ENCODE data around the gene ADAMTS1.

ADAMTS1 gene

GRCh38 chr21:26845066-26845758, at the start of gene ADAMTS1:
Gene ADAMTS1 (minus strand): TSS chr21:26845409. CDS start chr21:26844954, 455 bp downstream.
- H3K4me3 ChIP-seq (ENCODE audit: low read depth, low read length) = no peak within 1 kb of the TSS
- no peak for DNase-seq (ENCODE audit: low read depth)
- TF ChIP-seq POLR2A (IDR thresholded peaks at IDR 0.05; ENCODE audit: extremely low read depth, insufficient read length) (no peak), MYC (IDR thresholded peaks at IDR 0.05; ENCODE audit: low read depth, low read length) (no peak), MAX (IDR thresholded peaks at IDR 0.05; ENCODE audit: low read depth, low read length) (no peak)
- TF ChIP-seq, protein P1, sequence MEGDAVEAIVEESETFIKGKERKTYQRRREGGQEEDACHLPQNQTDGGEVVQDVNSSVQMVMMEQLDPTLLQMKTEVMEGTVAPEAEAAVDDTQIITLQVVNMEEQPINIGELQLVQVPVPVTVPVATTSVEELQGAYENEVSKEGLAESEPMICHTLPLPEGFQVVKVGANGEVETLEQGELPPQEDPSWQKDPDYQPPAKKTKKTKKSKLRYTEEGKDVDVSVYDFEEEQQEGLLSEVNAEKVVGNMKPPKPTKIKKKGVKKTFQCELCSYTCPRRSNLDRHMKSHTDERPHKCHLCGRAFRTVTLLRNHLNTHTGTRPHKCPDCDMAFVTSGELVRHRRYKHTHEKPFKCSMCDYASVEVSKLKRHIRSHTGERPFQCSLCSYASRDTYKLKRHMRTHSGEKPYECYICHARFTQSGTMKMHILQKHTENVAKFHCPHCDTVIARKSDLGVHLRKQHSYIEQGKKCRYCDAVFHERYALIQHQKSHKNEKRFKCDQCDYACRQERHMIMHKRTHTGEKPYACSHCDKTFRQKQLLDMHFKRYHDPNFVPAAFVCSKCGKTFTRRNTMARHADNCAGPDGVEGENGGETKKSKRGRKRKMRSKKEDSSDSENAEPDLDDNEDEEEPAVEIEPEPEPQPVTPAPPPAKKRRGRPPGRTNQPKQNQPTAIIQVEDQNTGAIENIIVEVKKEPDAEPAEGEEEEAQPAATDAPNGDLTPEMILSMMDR (IDR thresholded peaks at IDR 0.05; ENCODE audit: low read depth, low read length) = no peak

GRCh38 chr21:26892151-26892550, 46.9 kb upstream of the ADAMTS1 start:
- no peak overlapping the region for H3K4me3 ChIP-seq (ENCODE audit: low read depth, low read length)
- no peak for DNase-seq (ENCODE audit: low read depth)
- TF ChIP-seq, protein P1 (IDR thresholded peaks at IDR 0.05; ENCODE audit: low read depth, low read length) = no peak
- TF ChIP-seq MAX (IDR thresholded peaks at IDR 0.05; ENCODE audit: low read depth, low read length) (no peak), POLR2A (IDR thresholded peaks at IDR 0.05; ENCODE audit: extremely low read depth, insufficient read length) (no peak), MYC (IDR thresholded peaks at IDR 0.05; ENCODE audit: low read depth, low read length) (no peak)

GRCh38 chr21:26888931-26889330, 43.7 kb upstream of the ADAMTS1 start:
- no peak for DNase-seq (ENCODE audit: low read depth)
- TF ChIP-seq POLR2A (IDR thresholded peaks at IDR 0.05; ENCODE audit: extremely low read depth, insufficient read length) (no peak), MYC (IDR thresholded peaks at IDR 0.05; ENCODE audit: low read depth, low read length) (no peak)
- H3K4me3 ChIP-seq (ENCODE audit: low read depth, low read length) = no peak overlapping the region

DNA sequence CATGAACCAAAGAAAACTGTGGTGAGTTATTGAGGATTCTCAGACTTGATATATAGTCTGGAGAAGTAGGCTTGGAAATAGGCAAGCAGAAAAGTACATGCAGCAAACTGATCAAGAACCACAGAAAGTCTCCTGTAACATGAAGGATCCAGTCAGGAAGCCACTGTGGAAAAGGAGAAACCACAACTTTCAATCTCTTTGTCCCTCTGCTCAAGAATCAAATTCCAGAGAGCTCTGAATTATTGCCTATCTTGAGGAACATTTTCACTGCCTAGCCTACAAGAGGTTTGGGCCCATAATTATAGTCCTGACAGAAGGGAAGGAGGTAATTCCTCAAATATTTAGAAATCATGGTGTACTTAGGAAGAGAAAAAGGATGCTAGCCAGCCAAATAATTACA, 43.0 kb upstream of the ADAMTS1 start:
- no peak for DNase-seq (ENCODE audit: low read depth)
- no peak for TF ChIP-seq MAX (IDR thresholded peaks at IDR 0.05; ENCODE audit: low read depth, low read length)
- H3K4me3 ChIP-seq (ENCODE audit: low read depth, low read length) = no peak overlapping the region

- no peak overlapping the region for H3K4me3 ChIP-seq (ENCODE audit: low read depth, low read length)
- TF ChIP-seq, protein P1 (IDR thresholded peaks at IDR 0.05; ENCODE audit: low read depth, low read length) = no peak
- TF ChIP-seq MAX (IDR thresholded peaks at IDR 0.05; ENCODE audit: low read depth, low read length) (no peak), MYC (IDR thresholded peaks at IDR 0.05; ENCODE audit: low read depth, low read length) (no peak)
- DNase-seq (ENCODE audit: low read depth) = no peak
These were observed 42.0 kb upstream of the ADAMTS1 start for GRCh38 chr21:26887251-26887650.

GRCh38 chr21:26884436-26884835, 39.2 kb upstream of the ADAMTS1 start:
- no peak overlapping the region for H3K4me3 ChIP-seq (ENCODE audit: low read depth, low read length)
- TF ChIP-seq, protein P1 (IDR thresholded peaks at IDR 0.05; ENCODE audit: low read depth, low read length) = no peak
- TF ChIP-seq POLR2A (IDR thresholded peaks at IDR 0.05; ENCODE audit: extremely low read depth, insufficient read length) (no peak), MAX (IDR thresholded peaks at IDR 0.05; ENCODE audit: low read depth, low read length) (no peak), MYC (IDR thresholded peaks at IDR 0.05; ENCODE audit: low read depth, low read length) (no peak)
- DNase-seq (ENCODE audit: low read depth) = no peak

GRCh38 chr21:26883768-26884167, 38.6 kb upstream of the ADAMTS1 start:
- TF ChIP-seq, protein P1 (IDR thresholded peaks at IDR 0.05; ENCODE audit: low read depth, low read length) = no peak
- no peak for TF ChIP-seq MYC (IDR thresholded peaks at IDR 0.05; ENCODE audit: low read depth, low read length)
- TF ChIP-seq POLR2A (IDR thresholded peaks at IDR 0.05; ENCODE audit: extremely low read depth, insufficient read length) = no peak
- TF ChIP-seq MAX (IDR thresholded peaks at IDR 0.05; ENCODE audit: low read depth, low read length) = no peak

More at GRCh38 chr21:26883768-26884167, 38.6 kb upstream of the ADAMTS1 start:
- no peak for DNase-seq (ENCODE audit: low read depth)
- no peak overlapping the region for H3K4me3 ChIP-seq (ENCODE audit: low read depth, low read length)
